GM12872 (cell line): Measurements from ENCODE around the gene MALRD1.

ENCODE experiments used
- TF ChIP-seq, protein P1 (sequence below): IDR thresholded peaks from 3 replicates; pipeline ENCODE4 v1.5.1; 2011; ENCODE audit warnings: low read depth, mild to moderate bottlenecking, low read length, moderate library complexity; ENCODE audit not compliant: insufficient read depth

Gene MALRD1

DNA sequence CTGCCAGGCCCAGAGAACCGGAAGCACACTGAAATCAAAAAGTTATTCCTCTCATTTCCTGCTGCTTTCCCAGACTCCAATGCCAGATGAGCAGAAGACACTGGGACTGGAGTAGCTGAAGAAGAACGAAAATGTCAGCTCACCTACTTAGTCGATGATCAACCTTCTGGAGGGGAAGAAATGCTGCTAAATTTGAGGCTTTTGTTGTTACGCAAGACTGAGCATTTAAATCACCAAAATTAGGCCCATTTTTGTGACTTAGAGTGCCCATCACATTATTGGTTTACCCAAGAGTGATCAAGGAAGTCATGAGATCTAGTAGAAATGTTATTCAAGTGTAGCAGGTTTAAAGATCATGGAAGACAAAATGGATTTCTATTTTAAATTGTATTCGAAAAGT, 585.6 kb downstream of the MALRD1 start:
- TF ChIP-seq, protein P1, sequence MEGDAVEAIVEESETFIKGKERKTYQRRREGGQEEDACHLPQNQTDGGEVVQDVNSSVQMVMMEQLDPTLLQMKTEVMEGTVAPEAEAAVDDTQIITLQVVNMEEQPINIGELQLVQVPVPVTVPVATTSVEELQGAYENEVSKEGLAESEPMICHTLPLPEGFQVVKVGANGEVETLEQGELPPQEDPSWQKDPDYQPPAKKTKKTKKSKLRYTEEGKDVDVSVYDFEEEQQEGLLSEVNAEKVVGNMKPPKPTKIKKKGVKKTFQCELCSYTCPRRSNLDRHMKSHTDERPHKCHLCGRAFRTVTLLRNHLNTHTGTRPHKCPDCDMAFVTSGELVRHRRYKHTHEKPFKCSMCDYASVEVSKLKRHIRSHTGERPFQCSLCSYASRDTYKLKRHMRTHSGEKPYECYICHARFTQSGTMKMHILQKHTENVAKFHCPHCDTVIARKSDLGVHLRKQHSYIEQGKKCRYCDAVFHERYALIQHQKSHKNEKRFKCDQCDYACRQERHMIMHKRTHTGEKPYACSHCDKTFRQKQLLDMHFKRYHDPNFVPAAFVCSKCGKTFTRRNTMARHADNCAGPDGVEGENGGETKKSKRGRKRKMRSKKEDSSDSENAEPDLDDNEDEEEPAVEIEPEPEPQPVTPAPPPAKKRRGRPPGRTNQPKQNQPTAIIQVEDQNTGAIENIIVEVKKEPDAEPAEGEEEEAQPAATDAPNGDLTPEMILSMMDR = no peak

DNA sequence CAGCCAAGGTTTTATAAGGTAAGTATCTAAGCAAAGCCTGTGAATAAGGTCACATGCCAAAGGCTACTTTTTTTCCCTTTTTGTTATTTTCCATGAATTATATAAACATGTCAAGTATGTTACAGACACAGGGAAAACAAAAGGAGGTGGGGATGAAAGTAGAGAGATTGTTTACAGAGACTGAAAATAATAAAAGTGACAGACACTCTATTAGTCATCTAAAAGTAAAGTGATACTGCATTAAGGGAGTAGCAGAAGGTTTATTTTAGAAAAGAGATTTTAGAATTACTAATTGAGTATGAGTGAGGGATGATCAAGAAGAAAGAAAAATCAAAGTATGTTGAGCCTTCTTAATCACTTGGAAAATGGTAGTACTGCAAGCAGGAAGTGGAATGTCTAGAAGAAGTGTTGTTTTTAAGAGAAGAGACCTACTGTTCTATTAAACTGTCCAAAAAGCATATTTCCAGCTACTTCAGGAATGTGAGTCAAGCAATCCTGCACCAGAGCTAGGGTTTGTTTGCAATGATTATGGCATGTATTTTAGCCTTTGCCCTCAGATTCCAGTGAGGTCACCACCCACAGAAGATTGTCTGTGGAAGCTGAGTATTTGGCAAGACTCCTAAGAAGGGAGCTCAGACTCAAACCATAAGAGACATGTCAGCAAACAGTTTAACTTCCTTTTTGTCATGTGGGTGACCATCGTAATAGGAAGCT, 589.7 kb downstream of the MALRD1 start:
- TF ChIP-seq, protein P1 = no peak

DNA sequence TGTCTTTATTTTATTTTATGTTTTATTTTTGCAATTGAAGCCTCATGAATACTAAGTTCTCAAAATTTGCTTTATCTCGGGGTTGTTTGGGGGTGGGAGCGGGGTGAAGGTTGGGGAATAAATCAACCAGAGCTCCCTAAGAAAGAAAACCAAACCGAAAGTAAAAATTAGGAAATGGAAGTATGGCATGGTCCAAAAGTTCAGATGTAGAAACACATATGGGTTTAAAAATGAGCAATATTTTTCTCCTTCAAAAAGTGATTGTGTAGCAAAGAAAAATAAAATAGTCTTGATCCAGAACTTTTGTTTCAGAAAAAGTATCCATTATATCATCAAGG, 590.3 kb downstream of the MALRD1 start:
- TF ChIP-seq, protein P1 = no peak

DNA sequence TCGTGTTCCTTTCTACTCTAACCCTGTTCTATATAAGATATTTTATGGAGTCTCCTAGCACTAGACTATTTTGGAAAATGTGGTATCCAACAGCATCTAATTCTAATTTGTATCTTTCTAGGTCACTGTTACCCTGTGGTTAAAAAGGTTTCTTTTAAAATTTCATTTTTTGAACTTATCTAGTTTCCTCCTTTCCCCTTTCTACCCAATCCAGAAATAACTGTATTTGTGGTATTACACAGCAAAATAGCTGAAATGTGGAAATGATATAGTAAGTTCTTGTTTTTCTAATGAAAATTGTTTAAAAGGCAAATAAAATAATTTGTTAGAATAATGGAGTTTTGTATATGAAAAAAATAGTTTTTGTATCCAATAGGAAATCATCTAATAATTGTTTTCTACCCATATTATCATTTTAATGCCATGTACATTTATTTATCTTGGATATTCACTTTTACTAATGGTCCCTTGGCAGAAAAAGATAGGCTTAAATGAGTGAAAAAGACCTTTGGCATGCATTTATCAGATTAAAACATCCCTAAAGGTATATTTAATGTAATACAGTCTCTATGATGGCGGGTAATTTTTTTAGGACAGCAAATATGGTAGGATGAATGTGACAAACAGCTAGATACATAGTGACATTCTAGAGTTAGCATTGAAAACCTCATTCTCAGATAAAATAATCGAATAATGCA, 592.1 kb downstream of the MALRD1 start:
- TF ChIP-seq, protein P1 = no peak

DNA sequence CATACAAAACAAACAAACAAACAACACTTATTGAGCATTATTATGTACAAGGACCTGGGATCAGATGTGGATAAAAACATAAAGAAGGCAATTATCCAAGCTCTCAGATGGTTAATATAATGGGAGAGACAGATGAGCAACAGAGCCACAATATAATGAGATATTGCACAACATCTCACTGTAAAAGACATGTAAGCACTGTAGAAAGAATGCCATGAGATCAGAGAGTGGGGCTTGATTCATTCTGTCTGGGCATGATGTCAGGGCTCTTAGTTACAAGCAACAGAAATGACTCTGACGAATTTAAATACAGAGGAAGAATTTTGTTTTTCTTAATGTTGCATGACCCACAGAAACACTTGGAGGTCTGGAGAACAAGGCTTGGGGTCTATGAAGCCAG, 602.9 kb downstream of the MALRD1 start:
- TF ChIP-seq, protein P1 = no peak

DNA sequence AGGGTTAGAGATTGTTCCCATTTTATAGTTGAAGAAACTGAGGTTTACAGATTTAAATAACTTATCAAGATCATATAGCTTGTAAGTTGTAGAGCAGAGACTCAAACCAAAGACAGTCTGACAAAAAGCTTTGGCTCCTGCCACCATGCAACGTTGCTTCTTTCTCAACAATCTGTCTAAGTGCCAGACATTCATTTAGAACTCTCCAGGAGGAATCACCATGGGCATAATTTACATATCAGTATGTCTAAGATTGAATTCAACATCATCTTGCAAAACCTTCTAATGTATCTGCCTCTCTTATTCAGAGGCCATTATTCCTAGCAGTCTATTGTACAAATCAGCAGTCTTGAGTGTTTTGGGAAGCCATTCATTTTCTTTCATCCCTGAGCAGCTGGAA, 604.1 kb downstream of the MALRD1 start:
- TF ChIP-seq, protein P1 = no peak

DNA sequence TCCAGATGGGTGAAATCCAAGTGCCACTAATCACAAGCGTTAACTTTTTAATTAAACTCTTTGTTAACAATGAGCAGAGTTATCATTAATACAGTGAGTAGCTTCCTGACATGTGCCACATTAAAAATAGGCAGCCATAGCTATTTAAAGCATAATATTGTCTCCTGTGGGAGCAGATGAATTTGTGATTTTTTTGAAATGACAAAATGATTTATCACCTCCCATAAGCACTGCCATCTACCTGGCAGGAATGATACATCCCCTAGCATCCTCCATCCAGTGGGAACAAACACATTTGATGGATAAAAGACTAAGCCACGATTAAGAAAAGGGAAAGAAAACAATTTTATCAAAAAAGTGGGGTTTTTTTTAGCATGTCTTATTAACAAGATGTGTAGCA, 605.3 kb downstream of the MALRD1 start:
- TF ChIP-seq, protein P1 = no peak
